GM21515 (cell line): ENCODE data around the gene CROCC.
"Not testable (repeated sequence)": the region's sequence is repeated elsewhere in the genome, so short reads cannot be mapped to it uniquely, and the experiment has no call there.

Experiments
- ATAC-seq: cut with Tn5 transposase; IDR thresholded peaks from one replicate; pipeline ENCODE4 v1.9.1; 2021; ENCODE audit not compliant: unreplicated experiment

Gene CROCC, protein sequence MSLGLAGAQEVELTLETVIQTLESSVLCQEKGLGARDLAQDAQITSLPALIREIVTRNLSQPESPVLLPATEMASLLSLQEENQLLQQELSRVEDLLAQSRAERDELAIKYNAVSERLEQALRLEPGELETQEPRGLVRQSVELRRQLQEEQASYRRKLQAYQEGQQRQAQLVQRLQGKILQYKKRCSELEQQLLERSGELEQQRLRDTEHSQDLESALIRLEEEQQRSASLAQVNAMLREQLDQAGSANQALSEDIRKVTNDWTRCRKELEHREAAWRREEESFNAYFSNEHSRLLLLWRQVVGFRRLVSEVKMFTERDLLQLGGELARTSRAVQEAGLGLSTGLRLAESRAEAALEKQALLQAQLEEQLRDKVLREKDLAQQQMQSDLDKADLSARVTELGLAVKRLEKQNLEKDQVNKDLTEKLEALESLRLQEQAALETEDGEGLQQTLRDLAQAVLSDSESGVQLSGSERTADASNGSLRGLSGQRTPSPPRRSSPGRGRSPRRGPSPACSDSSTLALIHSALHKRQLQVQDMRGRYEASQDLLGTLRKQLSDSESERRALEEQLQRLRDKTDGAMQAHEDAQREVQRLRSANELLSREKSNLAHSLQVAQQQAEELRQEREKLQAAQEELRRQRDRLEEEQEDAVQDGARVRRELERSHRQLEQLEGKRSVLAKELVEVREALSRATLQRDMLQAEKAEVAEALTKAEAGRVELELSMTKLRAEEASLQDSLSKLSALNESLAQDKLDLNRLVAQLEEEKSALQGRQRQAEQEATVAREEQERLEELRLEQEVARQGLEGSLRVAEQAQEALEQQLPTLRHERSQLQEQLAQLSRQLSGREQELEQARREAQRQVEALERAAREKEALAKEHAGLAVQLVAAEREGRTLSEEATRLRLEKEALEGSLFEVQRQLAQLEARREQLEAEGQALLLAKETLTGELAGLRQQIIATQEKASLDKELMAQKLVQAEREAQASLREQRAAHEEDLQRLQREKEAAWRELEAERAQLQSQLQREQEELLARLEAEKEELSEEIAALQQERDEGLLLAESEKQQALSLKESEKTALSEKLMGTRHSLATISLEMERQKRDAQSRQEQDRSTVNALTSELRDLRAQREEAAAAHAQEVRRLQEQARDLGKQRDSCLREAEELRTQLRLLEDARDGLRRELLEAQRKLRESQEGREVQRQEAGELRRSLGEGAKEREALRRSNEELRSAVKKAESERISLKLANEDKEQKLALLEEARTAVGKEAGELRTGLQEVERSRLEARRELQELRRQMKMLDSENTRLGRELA (N-terminal part only)

DNA sequence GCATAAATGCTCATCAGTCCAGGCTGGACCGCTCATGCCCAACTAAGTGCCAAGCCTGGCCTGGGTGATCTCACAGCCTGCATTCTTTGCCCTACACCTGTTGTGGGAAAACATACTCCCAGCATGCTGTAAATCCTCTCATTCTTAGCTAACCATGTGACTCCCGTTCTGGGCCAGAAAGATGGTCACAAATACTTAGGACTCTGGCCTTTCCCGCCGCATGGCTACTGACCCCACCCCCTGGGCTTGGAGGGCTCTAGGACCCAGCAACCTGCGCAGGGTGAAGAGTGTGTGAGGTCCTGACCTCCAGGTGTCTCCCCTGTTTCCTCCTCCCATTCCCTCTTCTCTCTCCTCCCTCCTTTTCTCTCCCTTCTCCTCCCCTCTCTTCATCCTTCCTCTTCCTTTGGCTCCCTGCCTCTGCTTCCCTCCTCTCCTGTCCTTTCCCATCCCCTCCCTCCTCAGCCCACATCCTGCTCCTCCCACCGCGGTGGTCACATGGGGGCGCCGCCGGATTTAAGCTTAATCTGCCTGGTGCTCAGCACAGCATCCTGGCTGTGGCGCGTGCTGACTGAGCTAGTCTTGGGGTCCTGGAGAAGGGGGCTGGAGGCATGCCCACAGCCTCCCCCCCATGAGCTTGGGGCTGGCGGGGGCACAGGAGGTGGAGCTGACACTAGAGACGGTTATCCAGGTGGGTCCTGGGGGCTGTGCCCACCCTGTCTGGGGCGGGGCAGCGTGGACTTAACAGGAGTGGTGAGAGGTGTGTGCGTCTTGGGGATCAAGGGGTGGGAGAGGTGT, at the start of gene CROCC:
CROCC (plus strand) TSS at position 541 of the 795 bp plus-strand sequence; CDS start at position 629, 88 bp downstream.
- no peak for ATAC-seq

DNA sequence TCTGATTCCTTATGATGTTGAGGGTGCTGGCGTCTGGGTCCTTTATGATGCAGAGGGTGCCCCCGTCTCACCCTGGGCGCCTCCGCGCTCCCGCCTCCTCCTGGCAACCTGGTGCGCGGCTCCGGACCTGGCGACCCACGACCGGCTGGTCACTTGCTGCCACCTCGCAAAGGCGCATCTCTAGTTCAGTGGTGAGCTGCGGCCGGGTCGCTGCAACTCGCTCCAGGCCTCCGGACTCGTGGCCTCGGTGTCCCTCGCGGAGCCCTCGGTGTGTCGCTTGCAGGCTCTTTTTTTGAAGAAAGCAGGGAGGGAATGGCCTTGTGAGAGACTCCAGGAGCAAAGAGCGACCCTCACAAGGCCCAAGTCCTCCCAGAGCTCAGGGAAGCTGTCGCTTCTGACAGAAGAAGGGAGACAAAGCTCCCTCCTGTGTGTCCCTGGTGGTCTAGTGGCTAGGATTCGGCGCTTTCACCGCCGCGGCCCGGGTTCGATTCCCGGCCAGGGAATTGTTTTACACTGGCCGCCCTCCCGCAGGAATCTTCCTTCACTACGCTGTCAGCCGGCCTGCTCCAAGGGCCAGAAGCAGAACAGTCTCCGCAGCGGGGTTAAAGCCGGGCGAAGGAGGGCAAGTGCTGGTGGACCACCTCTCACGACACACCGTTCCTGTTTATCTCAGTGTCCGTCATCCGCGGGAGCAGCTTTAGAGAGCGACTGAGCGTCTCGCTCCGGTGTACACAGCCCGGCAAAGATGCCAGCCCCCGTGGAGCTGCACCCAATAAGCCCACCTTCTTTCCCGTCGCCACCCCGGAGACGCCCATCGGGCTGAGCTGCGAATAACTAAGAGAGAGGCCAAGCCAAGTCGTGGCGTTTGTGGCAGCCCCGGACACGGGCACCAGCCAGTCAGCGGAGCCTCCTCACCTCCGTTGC, 49.3 kb upstream of the CROCC start:
- ATAC-seq, result not testable (repeated sequence)

DNA sequence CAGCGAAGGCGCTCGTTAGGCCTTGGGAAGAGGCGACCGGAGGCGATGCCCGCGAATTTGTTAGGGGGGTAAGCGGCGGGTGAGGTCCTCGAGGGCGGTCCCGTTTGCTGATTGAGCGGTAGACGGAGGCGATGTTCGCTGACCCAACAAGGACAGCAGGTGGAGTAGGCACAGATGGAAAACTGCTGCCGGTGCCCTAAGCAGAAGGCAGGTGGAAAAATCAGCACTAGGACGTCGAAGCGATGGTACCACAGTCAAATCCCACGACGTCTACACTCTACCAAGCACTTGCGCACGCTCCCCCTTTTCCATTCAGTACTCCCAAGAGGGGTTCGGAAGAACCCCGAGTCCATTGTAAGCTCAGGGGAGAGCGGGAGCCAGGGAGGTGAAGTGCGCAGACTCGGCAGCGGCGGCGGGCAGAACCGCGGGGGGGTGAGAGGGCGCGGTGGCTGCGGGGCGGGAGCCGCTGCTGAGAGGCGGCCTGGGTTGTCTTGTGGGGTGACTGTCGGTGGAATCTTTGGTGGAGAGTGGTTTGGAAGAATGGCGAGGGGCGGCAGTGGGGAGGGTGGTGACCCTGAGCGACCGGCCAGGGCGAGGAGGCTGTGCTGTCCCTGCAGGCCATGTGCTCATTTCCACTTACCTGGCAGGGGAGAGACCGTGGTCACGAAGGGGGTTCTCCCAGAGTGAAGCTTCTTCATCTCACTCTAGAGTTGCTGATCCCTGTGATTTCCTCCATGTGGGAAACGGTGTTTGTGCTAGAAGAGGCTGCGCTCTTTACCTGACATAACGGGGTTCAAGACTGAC, 48.5 kb upstream of the CROCC start:
- not testable (repeated sequence) for ATAC-seq

DNA sequence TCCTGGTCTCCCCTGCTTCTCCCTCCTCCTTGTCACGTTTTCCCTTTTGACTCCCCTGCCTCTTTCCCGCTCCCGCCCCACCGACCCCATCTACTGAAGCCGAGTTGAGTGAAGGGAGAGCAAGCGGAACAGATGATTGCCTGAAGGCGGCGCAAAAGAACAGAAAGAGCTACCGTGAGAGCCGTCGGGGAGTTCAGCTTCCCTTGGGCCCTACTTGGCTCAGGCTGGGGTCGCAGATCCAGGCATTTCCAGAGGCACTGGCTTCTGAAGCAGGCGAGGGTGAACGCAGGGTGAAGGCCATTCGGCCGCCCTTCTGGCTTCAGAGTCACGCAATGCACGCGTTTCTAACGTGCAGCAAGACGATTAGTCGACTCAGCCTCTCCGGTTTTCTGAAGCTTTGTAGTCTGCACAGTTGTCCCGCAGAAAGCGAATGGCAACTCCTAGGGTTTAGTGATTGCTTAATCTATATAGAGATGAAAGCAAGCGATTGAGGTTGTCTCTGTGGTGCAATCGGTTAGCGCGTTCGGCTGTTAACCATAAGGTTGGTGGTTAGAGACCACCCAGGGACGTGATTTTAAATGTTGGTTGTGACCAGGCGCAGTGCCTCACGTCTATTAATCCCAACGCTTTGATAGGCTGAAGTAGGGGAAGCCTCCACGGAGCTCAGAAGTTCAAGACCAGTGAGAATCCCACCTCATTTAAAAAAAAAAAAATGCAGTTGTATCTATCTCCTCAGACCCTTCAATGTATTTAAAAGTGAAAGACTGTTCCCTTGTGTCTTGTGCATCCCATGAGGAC, 46.6 kb upstream of the CROCC start:
- ATAC-seq, result not testable (repeated sequence)

DNA sequence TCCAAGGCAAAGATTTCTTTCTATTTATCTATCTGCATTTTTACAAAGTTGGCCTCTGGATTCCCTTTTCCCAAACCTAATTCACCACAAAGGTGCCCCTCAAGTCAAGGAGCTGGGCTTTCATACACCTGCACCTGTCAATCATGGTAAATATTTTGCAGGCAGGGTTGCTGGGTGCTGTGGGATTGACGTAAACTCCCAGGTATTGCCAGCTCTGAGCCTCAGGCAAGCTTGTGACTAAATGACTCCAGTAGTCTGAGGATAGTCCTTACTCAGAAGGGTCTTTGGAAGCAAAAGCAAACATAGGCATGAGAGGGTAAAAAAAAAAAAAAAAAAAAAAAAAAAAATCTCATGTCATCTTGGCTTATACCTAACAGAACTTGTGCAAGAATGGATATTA, 40.0 kb upstream of the CROCC start:
- ATAC-seq, result not testable (repeated sequence)

DNA sequence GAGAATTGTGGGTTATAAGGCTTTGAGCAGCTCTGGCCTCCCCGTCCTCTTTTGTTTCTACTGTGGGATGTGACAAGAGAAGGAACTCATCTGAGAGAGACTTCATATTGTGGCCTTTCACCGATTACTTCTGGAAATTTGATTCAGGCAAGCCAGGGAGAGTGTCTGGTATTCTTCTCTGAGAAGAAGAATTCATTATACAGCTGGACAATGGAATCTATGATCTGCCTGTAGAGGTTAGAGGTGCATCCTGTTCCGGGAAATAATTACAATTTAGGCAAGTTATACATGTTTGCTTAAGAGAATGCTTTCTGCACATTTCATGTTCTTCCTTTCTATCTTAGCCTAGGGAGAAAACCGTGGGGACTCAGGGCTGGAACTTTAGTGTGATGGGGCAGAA, 38.7 kb upstream of the CROCC start:
- ATAC-seq, result no peak

DNA sequence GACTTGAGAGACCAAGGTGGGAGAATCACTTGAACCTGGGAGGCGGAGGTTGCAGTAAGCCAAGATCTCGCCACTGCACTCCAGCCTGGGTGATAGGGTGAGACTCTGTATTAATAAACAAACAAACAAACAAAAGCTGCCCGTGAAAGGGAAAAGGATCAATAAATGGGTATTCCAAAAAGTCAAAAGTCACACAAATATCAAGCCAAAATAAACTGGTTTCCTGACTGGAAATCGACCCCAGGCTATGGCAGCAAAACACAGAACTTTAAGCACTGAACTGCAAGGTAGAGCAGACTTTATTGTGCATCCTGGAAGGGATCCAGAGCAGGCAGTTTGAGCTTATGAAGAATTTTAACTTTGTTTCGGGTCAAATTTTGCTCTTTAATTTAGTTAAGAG, 37.2 kb upstream of the CROCC start:
- ATAC-seq, result not testable (repeated sequence)

DNA sequence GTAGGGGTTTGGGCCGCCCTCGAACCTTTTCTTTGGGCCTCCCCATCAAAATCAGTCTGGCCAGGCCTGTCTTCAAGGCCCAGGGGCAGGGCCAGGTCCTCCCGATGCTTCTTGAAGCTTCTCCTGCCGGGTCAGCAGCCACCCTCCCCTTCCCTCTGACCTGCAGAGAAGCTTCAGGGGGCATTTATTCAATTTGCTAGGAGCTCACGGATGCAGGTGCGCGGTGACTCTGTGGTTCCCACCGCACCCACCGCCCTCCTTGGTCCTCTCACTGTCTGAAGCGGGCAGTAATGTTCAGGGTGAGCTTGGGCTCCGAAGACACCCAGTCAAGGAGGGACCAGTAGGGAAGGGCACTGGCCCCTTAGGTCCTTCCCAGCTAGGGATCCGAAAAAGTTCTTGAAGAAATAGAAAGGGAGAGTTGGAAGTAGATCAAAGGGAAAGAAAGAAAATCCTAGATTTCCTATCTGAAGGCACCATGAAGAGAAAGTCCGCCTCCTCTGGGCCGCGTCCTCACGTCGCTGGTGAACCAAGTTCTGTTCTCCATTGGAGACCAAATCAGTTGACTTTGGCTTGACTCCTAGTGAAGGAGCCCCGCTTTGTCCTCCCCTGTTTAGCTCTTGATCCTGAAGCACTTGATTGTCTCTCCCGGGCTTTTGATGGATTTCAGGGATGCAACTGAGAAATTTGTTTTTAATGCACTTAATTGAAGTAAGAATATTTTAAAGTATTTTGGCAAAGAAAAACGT, 34.7 kb upstream of the CROCC start:
- no peak for ATAC-seq

DNA sequence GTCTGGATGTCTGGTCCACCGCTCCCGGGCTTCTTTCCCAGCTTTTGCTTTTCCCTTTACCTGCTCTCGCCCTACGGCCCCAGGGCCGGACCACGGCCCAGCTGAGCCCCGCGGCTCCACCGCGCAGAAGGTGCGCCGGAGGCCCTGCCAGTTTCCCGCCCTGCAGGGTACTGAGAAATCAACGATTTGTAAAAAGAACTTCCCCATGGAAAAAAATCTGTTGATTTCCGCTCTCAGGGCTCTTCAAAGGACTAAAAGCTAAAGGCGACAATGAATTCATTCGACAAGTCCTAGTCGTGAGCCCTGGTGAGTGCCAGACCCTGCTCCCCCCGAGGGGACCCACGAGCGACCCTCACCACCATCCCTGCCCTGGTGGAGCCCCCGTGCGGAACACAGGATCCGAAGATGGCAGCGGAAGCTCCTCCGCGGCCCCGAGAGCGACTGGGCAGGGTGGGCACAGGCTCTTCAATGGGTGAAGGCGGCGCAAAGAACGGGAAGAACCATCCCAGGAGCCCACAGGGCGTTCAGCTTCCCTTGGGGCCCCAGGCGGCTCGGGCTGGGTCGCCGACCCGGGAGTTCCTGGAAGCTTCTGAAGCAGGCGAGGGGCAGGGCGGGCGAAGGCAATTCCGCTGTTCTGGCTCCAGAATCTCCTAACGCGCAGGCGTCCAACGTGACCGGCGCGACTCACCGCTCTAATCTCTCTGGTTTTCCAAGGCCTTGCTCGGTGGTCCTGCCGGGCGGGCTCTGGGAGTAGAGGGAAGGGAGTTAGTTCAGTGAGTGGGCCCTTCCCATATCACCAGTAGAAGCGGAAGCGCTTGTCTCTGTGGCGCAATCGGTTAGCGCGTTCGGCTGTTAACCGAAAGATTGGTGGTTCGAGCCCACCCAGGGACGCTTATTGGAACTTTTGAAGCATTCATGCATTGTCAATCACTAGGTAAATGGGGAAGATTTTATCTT, 32.6 kb upstream of the CROCC start:
- ATAC-seq, result no peak

DNA sequence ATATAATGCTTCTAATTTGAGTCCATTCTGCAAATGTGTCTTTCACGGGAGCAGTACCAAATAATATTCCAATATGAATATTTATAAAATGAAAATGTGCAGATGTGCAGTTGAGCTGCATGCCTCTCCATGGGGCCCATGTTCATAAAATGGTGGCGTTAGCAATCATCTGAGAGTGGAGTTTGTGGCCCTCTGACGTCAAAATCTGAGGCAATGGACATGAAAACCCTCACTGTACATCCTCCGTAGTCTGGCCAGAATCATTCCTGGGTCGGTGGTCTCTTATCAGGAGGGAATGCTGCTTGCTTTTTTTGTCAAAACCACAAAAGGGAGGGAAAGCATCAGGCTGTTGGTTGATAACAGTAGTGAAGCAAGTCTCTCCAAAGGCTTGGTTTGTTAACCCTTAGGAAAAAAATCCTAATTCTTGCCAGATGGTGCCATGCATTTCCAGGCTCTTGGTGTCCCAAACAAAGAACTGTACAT, 31.2 kb upstream of the CROCC start:
- ATAC-seq, result not testable (repeated sequence)

DNA sequence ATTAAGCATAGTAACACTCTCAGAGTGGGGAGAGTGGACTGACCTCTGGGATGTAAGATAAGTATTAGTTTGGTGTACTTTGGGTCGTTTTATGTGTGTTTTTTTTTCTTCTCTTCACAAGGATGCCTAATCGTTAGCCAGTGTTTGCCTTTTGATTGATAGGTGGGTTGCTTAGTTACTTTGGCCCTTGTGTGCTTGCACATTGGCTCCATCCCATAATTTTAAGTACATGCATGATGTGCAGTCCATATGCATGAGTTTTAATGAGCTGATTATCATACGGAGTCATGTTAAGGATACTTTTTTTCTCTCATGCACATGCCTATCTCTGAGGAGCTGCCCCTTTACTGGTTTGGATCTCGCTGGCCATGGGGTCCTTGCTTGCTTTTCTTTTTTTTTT, 30.7 kb upstream of the CROCC start:
- not testable (repeated sequence) for ATAC-seq

DNA sequence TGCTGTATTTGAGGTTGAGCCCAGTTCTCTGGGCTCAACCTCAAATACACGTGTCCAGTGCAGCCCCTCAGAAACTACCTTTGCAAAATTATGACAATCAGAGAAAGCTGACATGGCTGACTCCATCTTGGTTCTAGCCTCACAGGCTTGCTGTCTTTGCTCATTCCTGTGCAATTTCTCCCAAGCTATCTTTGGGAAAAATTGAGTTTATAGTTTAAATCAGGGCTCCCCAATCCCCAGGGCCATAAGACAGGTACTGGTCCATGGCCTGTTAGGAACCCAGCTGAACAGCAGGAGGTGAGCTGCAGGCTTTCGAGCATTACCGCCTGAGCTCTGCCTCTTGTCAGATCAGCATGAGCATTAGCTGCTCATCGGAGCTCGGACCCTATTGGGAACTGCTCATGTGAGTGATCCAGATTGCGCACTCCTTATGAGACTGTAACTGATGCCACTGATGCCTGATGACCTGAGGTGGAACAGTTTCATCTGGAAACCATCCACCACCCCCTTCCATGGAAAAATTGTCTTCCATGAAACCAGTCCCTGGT, 28.7 kb upstream of the CROCC start:
- ATAC-seq, result not testable (repeated sequence)

DNA sequence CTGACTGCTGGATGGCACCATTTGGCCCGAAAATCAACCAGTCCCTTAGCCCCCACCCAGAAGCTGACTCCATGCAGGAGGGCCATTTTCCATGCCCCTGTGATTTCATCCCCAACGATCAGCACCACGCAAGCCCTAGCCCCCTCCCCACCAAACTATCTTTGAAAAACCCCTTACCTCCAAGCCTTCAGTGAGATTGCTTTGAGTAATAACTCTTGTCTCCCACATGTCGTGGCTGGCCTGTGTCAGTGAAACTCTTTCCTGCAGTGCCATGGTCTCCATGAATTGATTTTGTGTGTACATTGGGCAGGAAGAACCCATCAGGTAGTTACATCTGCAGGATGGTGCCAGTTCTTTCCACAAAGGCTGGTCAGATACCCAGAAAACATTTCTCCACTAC, 27.9 kb upstream of the CROCC start:
- not testable (repeated sequence) for ATAC-seq

DNA sequence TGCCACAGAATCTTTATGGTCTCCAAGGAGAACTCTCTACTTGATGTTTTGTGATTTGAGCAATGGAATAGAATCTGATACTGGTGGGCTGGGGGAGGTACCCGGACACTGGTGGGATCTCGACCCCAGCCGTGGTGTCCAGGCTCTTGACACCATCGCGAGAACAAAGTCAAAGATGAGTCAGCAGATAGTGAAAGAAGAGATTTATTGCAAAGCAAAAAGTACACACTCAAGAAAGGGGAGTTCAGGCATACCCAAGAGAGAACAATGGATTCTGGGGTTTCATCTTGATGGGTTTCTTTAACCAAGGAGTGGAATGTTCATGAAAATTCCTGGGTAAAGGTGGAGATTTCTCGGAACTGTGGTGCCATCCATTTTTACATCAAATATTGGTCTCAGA, 27.4 kb upstream of the CROCC start:
- ATAC-seq, result not testable (repeated sequence)

DNA sequence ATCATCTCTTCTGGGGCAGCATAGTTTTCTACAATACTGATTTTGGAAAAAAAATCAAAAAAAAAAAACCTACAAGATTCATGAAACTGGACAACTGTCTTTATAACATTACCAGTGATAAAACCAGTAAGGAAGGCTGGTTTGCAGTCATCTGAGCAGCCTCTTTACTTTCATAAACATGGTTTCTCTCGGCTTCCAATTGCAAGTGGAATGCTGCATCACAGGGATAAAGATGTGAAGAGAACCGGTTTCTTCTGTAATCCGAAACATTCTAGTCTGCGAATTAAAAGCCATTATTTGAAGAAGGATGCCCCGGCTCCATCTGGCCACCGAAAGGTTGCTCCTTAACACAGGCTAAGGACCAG, 26.5 kb upstream of the CROCC start:
- ATAC-seq, result not testable (repeated sequence)
